ENCODE results near the gene FOXA1.
A peak's percentile ranks its signal among the peaks of the same experiment; 100 is the strongest.
"Not testable (repeated sequence)": the region's sequence is repeated elsewhere in the genome, so short reads cannot be mapped to it uniquely, and the experiment has no call there.

The FOXA1 gene

GRCh38 chr14:37588956-37589714, 5.9 kb downstream of the FOXA1 start:
- no peak for DNase-seq

GRCh38 chr14:37588667-37588955, 6.4 kb downstream of the FOXA1 start:
- DNase-seq: no peak

- peak in 1 of 2 experiments; percentile 48 for DNase-seq
Measured at GRCh38 chr14:37587881-37588666, 7.0 kb downstream of the FOXA1 start.

GRCh38 chr14:37587131-37587803, 7.8 kb downstream of the FOXA1 start:
- DNase-seq: no peak

GRCh38 chr14:37586797-37587130, 8.3 kb downstream of the FOXA1 start:
- DNase-seq: no peak

- no peak for DNase-seq
Measured at GRCh38 chr14:37585971-37586796, 8.9 kb downstream of the FOXA1 start.

GRCh38 chr14:37585101-37585511, 9.9 kb downstream of the FOXA1 start:
- DNase-seq: no peak

GRCh38 chr14:37584211-37585100, 10.6 kb downstream of the FOXA1 start:
- DNase-seq: peak in 1 of 2 experiments; percentile 64

- DNase-seq: peak; percentile 50 to 77
Measured at GRCh38 chr14:37583358-37584210, 11.5 kb downstream of the FOXA1 start.

- DNase-seq: no peak
Measured at GRCh38 chr14:37580146-37580545, 14.9 kb downstream of the FOXA1 start.

GRCh38 chr14:37579274-37579673, 15.8 kb downstream of the FOXA1 start:
- DNase-seq: peak; percentile 48 to 80

GRCh38 chr14:37573356-37573755, 21.7 kb downstream of the FOXA1 start:
- no peak for DNase-seq

GRCh38 chr14:37571391-37571790, 23.7 kb downstream of the FOXA1 start:
- DNase-seq: no peak

- no peak for DNase-seq
Measured at GRCh38 chr14:37569729-37570128, 25.3 kb downstream of the FOXA1 start.

GRCh38 chr14:37566811-37567371, 28.2 kb downstream of the FOXA1 start:
- no peak for DNase-seq

GRCh38 chr14:37565550-37565949, 29.5 kb downstream of the FOXA1 start:
- peak; percentile 7 to 64 for DNase-seq

GRCh38 chr14:37563189-37563588, 31.9 kb downstream of the FOXA1 start:
- no peak for DNase-seq

- no peak for DNase-seq
Measured at GRCh38 chr14:37559386-37559785, 35.7 kb downstream of the FOXA1 start.

GRCh38 chr14:37558740-37559139, 36.3 kb downstream of the FOXA1 start:
- no peak for DNase-seq

- not testable (repeated sequence) for DNase-seq
Measured at GRCh38 chr14:37555596-37555995, 39.5 kb downstream of the FOXA1 start.

Data from NCI-H524 (cell line).